ENCODE data around the gene ARPC1A. TPM values are rescaled to one million over a fixed set of nuclear protein-coding genes. Genes with fewer than 3 reads are reported as not detected.

The ARPC1A gene
- polyA plus RNA-seq, 1 donor from 2014 or later, result 154 TPM

DNA sequence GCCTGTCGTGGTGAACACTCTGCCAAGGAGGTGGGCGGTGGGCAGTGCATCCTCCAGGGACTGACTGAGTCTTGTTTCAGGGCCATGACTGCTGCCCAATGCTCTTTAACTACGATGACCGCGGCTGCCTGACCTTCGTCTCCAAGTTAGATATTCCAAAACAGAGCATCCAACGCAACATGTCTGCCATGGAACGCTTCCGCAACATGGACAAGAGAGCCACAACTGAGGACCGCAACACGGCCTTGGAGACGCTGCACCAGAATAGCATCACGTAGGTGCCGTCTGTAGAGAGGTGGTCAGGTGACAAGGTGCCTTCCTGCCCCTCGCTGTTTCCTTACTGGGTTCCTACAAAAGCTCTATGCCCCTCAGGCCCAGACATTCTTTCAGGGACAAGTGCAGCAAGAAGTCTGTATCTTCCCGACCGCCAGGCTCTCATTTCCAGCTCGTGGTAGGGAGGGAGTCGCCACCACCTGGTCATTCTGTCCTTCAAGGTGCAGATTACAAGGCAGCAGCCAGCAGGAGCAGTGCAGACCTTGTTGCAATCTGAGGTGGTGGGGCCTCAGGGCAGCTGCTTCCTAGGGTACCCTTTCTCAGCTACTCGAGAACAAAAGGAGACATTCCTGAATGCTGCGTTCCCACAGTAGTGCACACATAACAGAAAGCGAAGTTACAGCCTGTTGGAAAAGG, 33.9 kb downstream of the ARPC1A start:
- Histone ChIP-seq H2AFZ (ENCODE audit: low read depth, low read length) (no peak overlapping the region), H3K79me2 (replicated peaks; ENCODE audit: insufficient read depth, low read length) (no peaks in the 10 kb centered on the region), H3K36me3 (ENCODE audit: insufficient read depth, low read length) (no peaks in the 10 kb centered on the region), H3K9ac (ENCODE audit: low read length) (no peak overlapping the region), H3K9me3 (ENCODE audit: low read length) (no peaks in the 10 kb centered on the region), H4K20me1 (ENCODE audit: insufficient read depth) (no peaks in the 10 kb centered on the region), H3F3A (ENCODE audit: insufficient read depth, low read length, poor library complexity, severe bottlenecking) (no peaks in the 10 kb centered on the region), H3K9me2 (ENCODE audit: insufficient read depth, low read length) (no peaks in the 10 kb centered on the region), H3K27ac (ENCODE audit: low read length) (no peak overlapping the region), H3K27me3 (ENCODE audit: insufficient read depth, low read depth, low read length) (no peaks in the 10 kb centered on the region), H3K4me2 (ENCODE audit: low read length) (no peak overlapping the region), H3K4me3 (ENCODE audit: low read length) (no peak overlapping the region)
- TF ChIP-seq REST (IDR thresholded peaks at IDR 0.05; ENCODE audit: borderline replicate concordance) (no peak), POLR2AphosphoS5 (IDR thresholded peaks at IDR 0.05) (no peak), TAF1 (IDR thresholded peaks at IDR 0.05; ENCODE audit: low read depth) (no peak), RAD21 (conservative IDR thresholded peaks at IDR 0.05) (no peak), MXI1 (conservative IDR thresholded peaks at IDR 0.05; ENCODE audit: poor library complexity, severe bottlenecking) (no peak), EP300 (conservative IDR thresholded peaks at IDR 0.05; ENCODE audit: poor library complexity, severe bottlenecking) (no peak), SMC3 (conservative IDR thresholded peaks at IDR 0.05; ENCODE audit: poor library complexity) (no peak), EZH2 (IDR thresholded peaks at IDR 0.05; ENCODE audit: borderline replicate concordance, insufficient read depth, low read length, poor library complexity, severe bottlenecking) (no peak)
- TF ChIP-seq, protein P1, sequence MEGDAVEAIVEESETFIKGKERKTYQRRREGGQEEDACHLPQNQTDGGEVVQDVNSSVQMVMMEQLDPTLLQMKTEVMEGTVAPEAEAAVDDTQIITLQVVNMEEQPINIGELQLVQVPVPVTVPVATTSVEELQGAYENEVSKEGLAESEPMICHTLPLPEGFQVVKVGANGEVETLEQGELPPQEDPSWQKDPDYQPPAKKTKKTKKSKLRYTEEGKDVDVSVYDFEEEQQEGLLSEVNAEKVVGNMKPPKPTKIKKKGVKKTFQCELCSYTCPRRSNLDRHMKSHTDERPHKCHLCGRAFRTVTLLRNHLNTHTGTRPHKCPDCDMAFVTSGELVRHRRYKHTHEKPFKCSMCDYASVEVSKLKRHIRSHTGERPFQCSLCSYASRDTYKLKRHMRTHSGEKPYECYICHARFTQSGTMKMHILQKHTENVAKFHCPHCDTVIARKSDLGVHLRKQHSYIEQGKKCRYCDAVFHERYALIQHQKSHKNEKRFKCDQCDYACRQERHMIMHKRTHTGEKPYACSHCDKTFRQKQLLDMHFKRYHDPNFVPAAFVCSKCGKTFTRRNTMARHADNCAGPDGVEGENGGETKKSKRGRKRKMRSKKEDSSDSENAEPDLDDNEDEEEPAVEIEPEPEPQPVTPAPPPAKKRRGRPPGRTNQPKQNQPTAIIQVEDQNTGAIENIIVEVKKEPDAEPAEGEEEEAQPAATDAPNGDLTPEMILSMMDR (IDR thresholded peaks at IDR 0.05; ENCODE audit: poor library complexity, severe bottlenecking), result no peak

GRCh38 chr7:99362801-99363200, 37.1 kb downstream of the ARPC1A start:
- H3K4me3 ChIP-seq (ENCODE audit: low read length), result no peak overlapping the region
- H3K9me3 ChIP-seq (ENCODE audit: low read length), result no peaks in the 10 kb centered on the region
- peaks cover 3% of the 10 kb centered on the region for H3K36me3 ChIP-seq (ENCODE audit: insufficient read depth, low read length)
- H3K9ac ChIP-seq (ENCODE audit: low read length), result no peak overlapping the region
- no peak overlapping the region for H3K4me2 ChIP-seq (ENCODE audit: low read length)
- no peaks in the 10 kb centered on the region for H3K9me2 ChIP-seq (ENCODE audit: insufficient read depth, low read length)
- no peaks in the 10 kb centered on the region for H3K79me2 ChIP-seq (replicated peaks; ENCODE audit: insufficient read depth, low read length)
- no peak overlapping the region for H2AFZ ChIP-seq (ENCODE audit: low read depth, low read length)
- no peak overlapping the region for H3K27ac ChIP-seq (ENCODE audit: low read length)
- no peaks in the 10 kb centered on the region for H3F3A ChIP-seq (ENCODE audit: insufficient read depth, low read length, poor library complexity, severe bottlenecking)
- H4K20me1 ChIP-seq (ENCODE audit: insufficient read depth), result no peaks in the 10 kb centered on the region
- TF ChIP-seq, protein P1 (IDR thresholded peaks at IDR 0.05; ENCODE audit: poor library complexity, severe bottlenecking), result no peak
- TF ChIP-seq REST (IDR thresholded peaks at IDR 0.05; ENCODE audit: borderline replicate concordance), result no peak
- TF ChIP-seq EZH2 (IDR thresholded peaks at IDR 0.05; ENCODE audit: borderline replicate concordance, insufficient read depth, low read length, poor library complexity, severe bottlenecking), result no peak
- TF ChIP-seq SMC3 (conservative IDR thresholded peaks at IDR 0.05; ENCODE audit: poor library complexity), result no peak
- no peak for TF ChIP-seq RAD21 (conservative IDR thresholded peaks at IDR 0.05)
- no peak for TF ChIP-seq TAF1 (IDR thresholded peaks at IDR 0.05; ENCODE audit: low read depth)
- no peak for TF ChIP-seq MXI1 (conservative IDR thresholded peaks at IDR 0.05; ENCODE audit: poor library complexity, severe bottlenecking)
- TF ChIP-seq POLR2AphosphoS5 (IDR thresholded peaks at IDR 0.05), result no peak
- TF ChIP-seq EP300 (conservative IDR thresholded peaks at IDR 0.05; ENCODE audit: poor library complexity, severe bottlenecking), result no peak
- no peaks in the 10 kb centered on the region for H3K27me3 ChIP-seq (ENCODE audit: insufficient read depth, low read depth, low read length)

Data from neural cell (in vitro differentiated cells).